Measurements from ENCODE around the gene NPR2. TPM values are rescaled to one million over a fixed set of nuclear protein-coding genes. Genes with fewer than 3 reads are reported as not detected.

Gene NPR2
- polyA plus RNA-seq, 1 of the 3 experiments (the other 2 are of a cell fraction), result 13.5 TPM

DNA sequence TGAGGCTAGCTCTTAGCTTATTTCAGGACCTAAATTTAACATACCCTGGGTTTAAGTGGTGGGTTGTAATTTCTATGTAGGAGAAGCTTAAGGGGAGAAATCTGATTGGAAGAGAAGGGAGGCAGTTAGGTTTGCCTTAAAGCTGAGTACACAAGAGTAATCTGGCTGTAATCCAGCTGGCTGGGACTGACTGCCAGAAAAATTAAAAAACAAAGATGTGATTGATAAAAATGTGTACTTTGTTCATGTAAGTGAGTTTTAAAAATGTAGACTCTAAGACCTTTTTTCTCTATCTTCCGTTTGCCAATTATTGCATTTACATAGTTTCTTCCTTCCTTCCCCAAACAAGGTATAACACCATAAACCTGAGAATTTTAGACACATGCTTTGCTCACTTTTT, 19.9 kb upstream of the NPR2 start:
- ChIA-PET POLR2A (interaction anchor here (0.9 kb wide), 1 partner anchor 15 kb away, joined by 5 read pairs; no protein-coding TSS in a partner anchor), CTCF (interaction anchor here (0.9 to 4.4 kb wide), 6 partner anchors 11 to 174 kb away, joined by 3 to 26 read pairs (median 4); partner anchors contain the start of gene HINT2)
- H3K4me3 ChIP-seq (ENCODE audit: low read depth in 2 of 2, low read length in 1 of 2), result no peak overlapping the region
- no peaks in the 10 kb centered on the region for H3K27me3 ChIP-seq (ENCODE audit: insufficient read depth)
- no peak overlapping the region for H3K9ac ChIP-seq
- H3K79me2 ChIP-seq (ENCODE audit: insufficient read depth), result no peaks in the 10 kb centered on the region
- no peak for DNase-seq
- no peaks in the 10 kb centered on the region for H3K9me3 ChIP-seq
- H3K27ac ChIP-seq (ENCODE audit: low read depth in 2 of 2, low read length in 1 of 2), result no peak overlapping the region
- no peaks in the 10 kb centered on the region for H3F3A ChIP-seq (replicated peaks; ENCODE audit: insufficient read depth)
- no peaks in the 10 kb centered on the region for H4K20me1 ChIP-seq (ENCODE audit: insufficient read depth)
- 87% methylated on average over 1 of the region's 1 CpG for WGBS (ENCODE audit: low lambda C conversion rate)
- no peaks in the 10 kb centered on the region for H3K9me2 ChIP-seq
- H3K36me3 ChIP-seq (replicated peaks in 1 of 2; ENCODE audit: control insufficient read depth in 1 of 2, insufficient read depth in 2 of 2, low read length in 1 of 2), result no peaks in the 10 kb centered on the region
- H2AFZ ChIP-seq (ENCODE audit: low read depth), result no peak overlapping the region
- H3K4me2 ChIP-seq, result no peak overlapping the region
- peak; percentile 54 for TF ChIP-seq NFIC (IDR thresholded peaks at IDR 0.05; ENCODE audit: borderline replicate concordance)
- 0 out of 2 replicates have a peak, but pooled peaks have one; percentile 14 for TF ChIP-seq GATA2 (CRISPR knock-in tag; IDR thresholded peaks at IDR 0.05)
- TF ChIP-seq RXRA (IDR thresholded peaks at IDR 0.05; ENCODE audit: borderline replicate concordance, low read depth), result no peak
- peaks cover 5 to 11% of the 10 kb centered on the region in 2 experiments; a peak in 3 of 4 replicates for H3K4me1 ChIP-seq (ENCODE audit: control insufficient read depth in 1 of 2, insufficient read depth in 2 of 2, low read depth in 1 of 2, low read length in 1 of 2)

DNA sequence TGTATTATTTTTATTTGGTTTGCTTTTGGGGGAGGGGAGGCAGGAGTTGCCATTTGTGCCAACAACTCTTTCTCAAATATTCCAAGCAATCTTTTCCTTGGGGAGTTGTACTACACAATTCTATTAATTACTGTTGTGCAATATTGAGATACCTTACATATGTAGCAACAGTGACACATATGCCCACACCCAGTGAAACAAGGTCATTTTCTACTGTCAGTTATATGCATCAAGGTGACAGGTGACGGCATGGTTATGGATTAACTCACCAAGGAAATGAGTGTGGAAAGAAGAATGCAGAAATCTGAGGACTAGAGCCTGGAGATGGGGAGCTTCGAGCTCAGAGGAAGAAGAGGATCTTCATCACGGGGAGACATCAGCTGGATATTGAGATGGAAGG, 19.4 kb upstream of the NPR2 start:
- Histone ChIP-seq H3K9me2 (no peaks in the 10 kb centered on the region), H3K36me3 (replicated peaks in 1 of 2; ENCODE audit: control insufficient read depth in 1 of 2, insufficient read depth in 2 of 2, low read length in 1 of 2) (no peaks in the 10 kb centered on the region), H3K27me3 (ENCODE audit: insufficient read depth) (no peaks in the 10 kb centered on the region), H3K4me2 (no peak overlapping the region), H3K9me3 (no peaks in the 10 kb centered on the region), H3K9ac (no peak overlapping the region), H2AFZ (ENCODE audit: low read depth) (no peak overlapping the region), H4K20me1 (ENCODE audit: insufficient read depth) (no peaks in the 10 kb centered on the region), H3F3A (replicated peaks; ENCODE audit: insufficient read depth) (no peaks in the 10 kb centered on the region), H3K27ac (ENCODE audit: low read depth in 2 of 2, low read length in 1 of 2) (no peak overlapping the region), H3K4me1 (ENCODE audit: control insufficient read depth in 1 of 2, insufficient read depth in 2 of 2, low read depth in 1 of 2, low read length in 1 of 2) (peaks cover 5 to 11% of the 10 kb centered on the region in 2 experiments; a peak in 3 of 4 replicates), H3K79me2 (ENCODE audit: insufficient read depth) (no peaks in the 10 kb centered on the region), H3K4me3 (ENCODE audit: low read depth in 2 of 2, low read length in 1 of 2) (no peak overlapping the region)
- ChIA-PET CTCF (interaction anchor here (0.9 to 4.4 kb wide), 4 partner anchors 12 to 173 kb away, joined by 3 to 26 read pairs (median 8); partner anchors contain the start of gene HINT2), POLR2A (no interaction called here)
- DNase-seq, result no peak
- WGBS (ENCODE audit: low lambda C conversion rate), result 77% methylated on average over 3 of the region's 3 CpGs
- TF ChIP-seq NFIC (IDR thresholded peaks at IDR 0.05; ENCODE audit: borderline replicate concordance), result no peak
- TF ChIP-seq, protein P1, sequence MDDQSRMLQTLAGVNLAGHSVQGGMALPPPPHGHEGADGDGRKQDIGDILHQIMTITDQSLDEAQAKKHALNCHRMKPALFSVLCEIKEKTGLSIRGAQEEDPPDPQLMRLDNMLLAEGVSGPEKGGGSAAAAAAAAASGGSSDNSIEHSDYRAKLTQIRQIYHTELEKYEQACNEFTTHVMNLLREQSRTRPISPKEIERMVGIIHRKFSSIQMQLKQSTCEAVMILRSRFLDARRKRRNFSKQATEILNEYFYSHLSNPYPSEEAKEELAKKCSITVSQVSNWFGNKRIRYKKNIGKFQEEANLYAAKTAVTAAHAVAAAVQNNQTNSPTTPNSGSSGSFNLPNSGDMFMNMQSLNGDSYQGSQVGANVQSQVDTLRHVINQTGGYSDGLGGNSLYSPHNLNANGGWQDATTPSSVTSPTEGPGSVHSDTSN (IDR thresholded peaks at IDR 0.05), result peak; percentile 42

DNA sequence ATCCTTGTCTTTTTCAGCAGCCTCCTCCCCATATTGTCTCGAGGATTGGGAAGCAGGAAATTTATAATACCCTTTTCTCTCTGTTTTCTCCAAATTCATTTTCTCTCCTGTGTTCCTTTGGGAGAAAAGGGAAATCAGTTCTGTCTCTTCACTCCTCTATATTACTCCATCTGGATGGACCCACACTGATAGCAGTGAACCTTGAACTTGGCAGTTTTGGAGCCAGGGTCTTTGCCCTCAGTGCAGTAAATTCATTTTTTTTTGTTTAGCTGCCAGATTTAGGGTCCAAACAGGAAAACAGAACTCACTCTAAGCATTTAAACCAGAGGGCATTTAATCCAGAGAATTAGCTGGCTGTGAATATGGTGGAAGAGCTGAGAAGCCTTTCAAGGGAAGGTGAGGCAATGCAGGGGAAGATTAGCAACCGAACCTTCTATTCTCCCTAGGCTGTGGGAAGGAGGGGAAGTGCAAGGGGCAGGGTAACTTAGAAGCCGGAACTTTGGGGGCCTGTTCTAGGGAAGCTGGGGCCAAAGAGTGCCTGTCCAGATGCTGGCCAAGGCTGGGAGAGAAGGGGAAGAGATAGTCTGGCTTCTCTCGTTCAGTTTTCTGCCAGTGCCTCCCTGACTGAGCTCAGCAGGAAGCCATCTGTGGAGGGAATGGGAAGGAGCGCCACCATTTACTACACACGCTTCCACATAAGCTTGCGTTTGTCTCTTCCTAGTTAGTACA, 16.3 kb upstream of the NPR2 start:
- Histone ChIP-seq H3K4me1 (ENCODE audit: control insufficient read depth in 1 of 2, insufficient read depth in 2 of 2, low read depth in 1 of 2, low read length in 1 of 2) (peaks cover 5 to 6% of the 10 kb centered on the region in 2 experiments; a peak in 3 of 4 replicates), H3K27ac (ENCODE audit: low read depth in 2 of 2, low read length in 1 of 2) (no peak overlapping the region), H3K9me3 (no peaks in the 10 kb centered on the region), H3K9me2 (no peaks in the 10 kb centered on the region), H3K4me3 (ENCODE audit: low read depth in 2 of 2, low read length in 1 of 2) (no peak overlapping the region), H3F3A (replicated peaks; ENCODE audit: insufficient read depth) (no peaks in the 10 kb centered on the region), H3K4me2 (no peak overlapping the region), H4K20me1 (ENCODE audit: insufficient read depth) (no peaks in the 10 kb centered on the region), H3K9ac (no peak overlapping the region), H3K36me3 (replicated peaks in 1 of 2; ENCODE audit: control insufficient read depth in 1 of 2, insufficient read depth in 2 of 2, low read length in 1 of 2) (no peaks in the 10 kb centered on the region), H3K79me2 (ENCODE audit: insufficient read depth) (no peaks in the 10 kb centered on the region), H3K27me3 (ENCODE audit: insufficient read depth) (no peaks in the 10 kb centered on the region), H2AFZ (ENCODE audit: low read depth) (no peak overlapping the region)
- 89% methylated on average over 7 of the region's 7 CpGs for WGBS (ENCODE audit: low lambda C conversion rate)
- POLR2A ChIA-PET, result no interaction called here
- DNase-seq, result no peak
- CTCF ChIA-PET, result interaction anchor here (1.3 to 3.3 kb wide), 4 partner anchors 15 to 107 kb away, joined by 4 to 16 read pairs (median 6); no protein-coding TSS in a partner anchor
- TF ChIP-seq RFX5 (IDR thresholded peaks at IDR 0.05; ENCODE audit: low read length) (no peak), RCOR1 (IDR thresholded peaks at IDR 0.05; ENCODE audit: low read length) (no peak), MEF2A (IDR thresholded peaks at IDR 0.05; ENCODE audit: borderline replicate concordance, low read depth) (no peak), YY1 (IDR thresholded peaks at IDR 0.05; ENCODE audit: low read depth) (no peak), NRF1 (IDR thresholded peaks at IDR 0.05; ENCODE audit: low read depth, low read length) (no peak), JUND (IDR thresholded peaks at IDR 0.05) (no peak), SIN3A (IDR thresholded peaks at IDR 0.05; ENCODE audit: borderline replicate concordance, low read depth, low read length) (no peak)
- TF ChIP-seq, protein P2, sequence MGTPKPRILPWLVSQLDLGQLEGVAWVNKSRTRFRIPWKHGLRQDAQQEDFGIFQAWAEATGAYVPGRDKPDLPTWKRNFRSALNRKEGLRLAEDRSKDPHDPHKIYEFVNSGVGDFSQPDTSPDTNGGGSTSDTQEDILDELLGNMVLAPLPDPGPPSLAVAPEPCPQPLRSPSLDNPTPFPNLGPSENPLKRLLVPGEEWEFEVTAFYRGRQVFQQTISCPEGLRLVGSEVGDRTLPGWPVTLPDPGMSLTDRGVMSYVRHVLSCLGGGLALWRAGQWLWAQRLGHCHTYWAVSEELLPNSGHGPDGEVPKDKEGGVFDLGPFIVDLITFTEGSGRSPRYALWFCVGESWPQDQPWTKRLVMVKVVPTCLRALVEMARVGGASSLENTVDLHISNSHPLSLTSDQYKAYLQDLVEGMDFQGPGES (IDR thresholded peaks at IDR 0.05; ENCODE audit: low read depth, low read length), result no peak
- TF ChIP-seq, protein P3, sequence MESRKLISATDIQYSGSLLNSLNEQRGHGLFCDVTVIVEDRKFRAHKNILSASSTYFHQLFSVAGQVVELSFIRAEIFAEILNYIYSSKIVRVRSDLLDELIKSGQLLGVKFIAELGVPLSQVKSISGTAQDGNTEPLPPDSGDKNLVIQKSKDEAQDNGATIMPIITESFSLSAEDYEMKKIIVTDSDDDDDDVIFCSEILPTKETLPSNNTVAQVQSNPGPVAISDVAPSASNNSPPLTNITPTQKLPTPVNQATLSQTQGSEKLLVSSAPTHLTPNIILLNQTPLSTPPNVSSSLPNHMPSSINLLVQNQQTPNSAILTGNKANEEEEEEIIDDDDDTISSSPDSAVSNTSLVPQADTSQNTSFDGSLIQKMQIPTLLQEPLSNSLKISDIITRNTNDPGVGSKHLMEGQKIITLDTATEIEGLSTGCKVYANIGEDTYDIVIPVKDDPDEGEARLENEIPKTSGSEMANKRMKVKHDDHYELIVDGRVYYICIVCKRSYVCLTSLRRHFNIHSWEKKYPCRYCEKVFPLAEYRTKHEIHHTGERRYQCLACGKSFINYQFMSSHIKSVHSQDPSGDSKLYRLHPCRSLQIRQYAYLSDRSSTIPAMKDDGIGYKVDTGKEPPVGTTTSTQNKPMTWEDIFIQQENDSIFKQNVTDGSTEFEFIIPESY (IDR thresholded peaks at IDR 0.05; ENCODE audit: borderline replicate concordance, low read depth), result no peak
- TF ChIP-seq, protein P1 (IDR thresholded peaks at IDR 0.05), result no peak
- TF ChIP-seq, protein P4, sequence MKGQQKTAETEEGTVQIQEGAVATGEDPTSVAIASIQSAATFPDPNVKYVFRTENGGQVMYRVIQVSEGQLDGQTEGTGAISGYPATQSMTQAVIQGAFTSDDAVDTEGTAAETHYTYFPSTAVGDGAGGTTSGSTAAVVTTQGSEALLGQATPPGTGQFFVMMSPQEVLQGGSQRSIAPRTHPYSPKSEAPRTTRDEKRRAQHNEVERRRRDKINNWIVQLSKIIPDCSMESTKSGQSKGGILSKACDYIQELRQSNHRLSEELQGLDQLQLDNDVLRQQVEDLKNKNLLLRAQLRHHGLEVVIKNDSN (IDR thresholded peaks at IDR 0.05; ENCODE audit: borderline replicate concordance, low read depth), result no peak

Measured in SK-N-SH (cell line).